ENCODE measurements around the gene NAT9. TPM values are rescaled to one million over a fixed set of nuclear protein-coding genes. Genes with fewer than 3 reads are reported as not detected.

NAT9 gene
- total and polyA plus RNA-seq, 2 experiments from 2014 or later, result 37.3 to 37.5 TPM

GRCh38 chr17:74729866-74730265, 46.3 kb downstream of the NAT9 start:
- no peak overlapping the region for H3K27ac Mint-ChIP-seq
- ATAC-seq, result no peak
- peaks cover 8% of the 10 kb centered on the region for H3K27me3 Mint-ChIP-seq (ENCODE audit: insufficient read depth, low read depth, poor library complexity)
- TF ChIP-seq JUNB (IDR thresholded peaks at IDR 0.05; ENCODE audit: unreplicated experiment) (no peak), NANOG (IDR thresholded peaks at IDR 0.05; ENCODE audit: borderline replicate concordance) (no peak), EZH2 (IDR thresholded peaks at IDR 0.05; ENCODE audit: low read depth, unreplicated experiment) (no peak), POLR2AphosphoS5 (IDR thresholded peaks at IDR 0.05; ENCODE audit: low read depth) (no peak), ETS1 (IDR thresholded peaks at IDR 0.05) (no peak), ZNF114 (CRISPR knock-in tag; IDR thresholded peaks at IDR 0.05) (no peak), STAT1 (IDR thresholded peaks at IDR 0.05; ENCODE audit: unreplicated experiment) (no peak), REST (IDR thresholded peaks at IDR 0.05; ENCODE audit: unreplicated experiment) (no peak), ZNF462 (CRISPR knock-in tag; IDR thresholded peaks at IDR 0.05) (no peak), CREB1 (CRISPR knock-in tag; IDR thresholded peaks at IDR 0.05; ENCODE audit: low read depth) (no peak), EZH2phosphoT487 (IDR thresholded peaks at IDR 0.05; ENCODE audit: unreplicated experiment) (no peak), CTCF (conservative IDR thresholded peaks at IDR 0.05; ENCODE audit: low read depth in 2 of 2) (no peak), ZNF331 (CRISPR knock-in tag; IDR thresholded peaks at IDR 0.05; ENCODE audit: low read depth) (no peak)
- Histone ChIP-seq H3K36me3 (ENCODE audit: insufficient read depth) (no peaks in the 10 kb centered on the region), H3K4me2 (no peak overlapping the region), H3K4me1 (ENCODE audit: insufficient read depth) (no peaks in the 10 kb centered on the region), H2AFZ (no peak overlapping the region), H3K27ac (ENCODE audit: low read depth) (no peak overlapping the region), H4K20me1 (replicated peaks; ENCODE audit: insufficient read depth) (no peaks in the 10 kb centered on the region), H3K27me3 (ENCODE audit: insufficient read depth) (peaks cover 4% of the 10 kb centered on the region; the same call in 1 of the 2 replicates), H3K79me2 (replicated peaks; ENCODE audit: insufficient read depth) (no peaks in the 10 kb centered on the region), H3K9me2 (ENCODE audit: insufficient read depth) (no peaks in the 10 kb centered on the region), H3F3A (replicated peaks; ENCODE audit: low read depth) (peaks cover 15% of the 10 kb centered on the region), H3K4me3 (no peak overlapping the region)
- H3K9me3 Mint-ChIP-seq, result no peaks in the 10 kb centered on the region; the same call in 2 of the 3 replicates
- DNase-seq (ENCODE audit: low spot score), result no peak
- peaks cover 3% of the 10 kb centered on the region for H3K4me1 Mint-ChIP-seq
- H3K4me3 Mint-ChIP-seq, result no peak overlapping the region
- H3K36me3 Mint-ChIP-seq (ENCODE audit: low read depth), result no peaks in the 10 kb centered on the region
